Transverse colon (tissue), 4 donors: Measurements from ENCODE around the gene MACROD1.

ENCODE experiments used
- CTCF ChIP-seq, 5 experiments: fragments of 200-600 bp in 3 of 5; fragments of 450-650 bp in 2 of 5; sonication (generic) in 3 of 5; IDR thresholded peaks; 1 replicate in 2 of 5; 2 replicates in 3 of 5; pipeline ENCODE4 v1.5.1; 2016 to 2017; ENCODE audit warnings: antibody characterized with exemption in 5 of 5, inconsistent platforms in 3 of 5, mild to moderate bottlenecking in 2 of 5, moderate library complexity in 1 of 5
- POLR2A ChIP-seq: fragments of 450-650 bp; IDR thresholded peaks from one replicate; pipeline ENCODE4 v1.6.1; 2016; ENCODE audit warnings: antibody characterized with exemption, mild to moderate bottlenecking, moderate library complexity
- POLR2AphosphoS5 ChIP-seq, 3 donors: sonication (generic); formaldehyde crosslinking; IDR thresholded peaks; one replicate each; pipeline ENCODE4 v1.6.1; 2016; ENCODE audit warnings: antibody characterized with exemption in 3 of 3

DNA sequence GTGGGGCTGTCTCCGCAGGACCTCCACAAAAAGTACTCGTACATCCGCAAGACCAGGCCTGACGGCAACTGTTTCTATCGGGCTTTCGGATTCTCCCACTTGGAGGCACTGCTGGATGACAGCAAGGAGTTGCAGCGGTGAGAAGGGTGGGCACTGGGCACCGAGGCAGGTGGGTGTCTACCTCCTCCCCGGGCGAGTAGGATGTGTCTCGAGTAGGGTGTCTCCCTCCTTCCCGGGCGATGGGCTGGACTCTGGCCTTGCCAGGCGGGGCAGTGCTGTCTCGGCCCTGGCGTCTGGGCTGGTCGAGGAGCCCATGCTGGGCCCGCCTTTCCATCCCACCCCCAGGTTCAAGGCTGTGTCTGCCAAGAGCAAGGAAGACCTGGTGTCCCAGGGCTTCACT lies 169.4 kb downstream of the MACROD1 start:
- TF ChIP-seq CTCF (IDR thresholded peaks at IDR 0.05) (no peak), POLR2A (no peak), POLR2AphosphoS5 (IDR thresholded peaks at IDR 0.05) (no peak)
